COR-L47 (cell line): Measurements from ENCODE around the gene WFDC12.
"Not testable (repeated sequence)": the region's sequence is repeated elsewhere in the genome, so short reads cannot be mapped to it uniquely, and the experiment has no call there.

Source experiments
- DNase-seq: peaks from one replicate; lab custom pipeline; 2025; lab: John Stamatoyannopoulos, UW

The WFDC12 gene

GRCh38 chr20:45124365-45124764, at the start of gene WFDC12:
WFDC12 (minus strand) TSS chr20:45124465; CDS start chr20:45124447, 18 bp downstream.
- DNase-seq = no peak

- DNase-seq = no peak
These were observed 49.3 kb upstream of the WFDC12 start for GRCh38 chr20:45173522-45173921.

- no peak for DNase-seq
These were observed 40.6 kb upstream of the WFDC12 start for GRCh38 chr20:45164906-45165305.

- no peak for DNase-seq
These were observed 39.0 kb upstream of the WFDC12 start for GRCh38 chr20:45163083-45163803.

- no peak for DNase-seq
These were observed 33.7 kb upstream of the WFDC12 start for GRCh38 chr20:45157962-45158361.

- no peak for DNase-seq
These were observed 32.4 kb upstream of the WFDC12 start for GRCh38 chr20:45156713-45157112.

- not testable (repeated sequence) for DNase-seq
These were observed 30.5 kb upstream of the WFDC12 start for GRCh38 chr20:45154794-45155193.

GRCh38 chr20:45154183-45154582, 29.9 kb upstream of the WFDC12 start:
- no peak for DNase-seq

GRCh38 chr20:45153752-45154151, 29.5 kb upstream of the WFDC12 start:
- no peak for DNase-seq

- DNase-seq = no peak
These were observed 28.9 kb upstream of the WFDC12 start for GRCh38 chr20:45153147-45153546.

GRCh38 chr20:45152405-45152804, 28.1 kb upstream of the WFDC12 start:
- no peak for DNase-seq

- DNase-seq = no peak
These were observed 24.8 kb upstream of the WFDC12 start for GRCh38 chr20:45149062-45149461.

GRCh38 chr20:45140836-45141235, 16.6 kb upstream of the WFDC12 start:
- DNase-seq = no peak

- DNase-seq = not testable (repeated sequence)
These were observed 15.6 kb upstream of the WFDC12 start for GRCh38 chr20:45139733-45140375.

- DNase-seq = no peak
These were observed 14.5 kb upstream of the WFDC12 start for GRCh38 chr20:45138561-45139300.

- DNase-seq = no peak
These were observed 12.6 kb upstream of the WFDC12 start for GRCh38 chr20:45136911-45137310.

- no peak for DNase-seq
These were observed 3.8 kb upstream of the WFDC12 start for GRCh38 chr20:45128099-45128498.

GRCh38 chr20:45121388-45121787, 2.9 kb downstream of the WFDC12 start:
- DNase-seq = no peak

GRCh38 chr20:45119556-45120266, 4.6 kb downstream of the WFDC12 start:
- DNase-seq = no peak

- no peak for DNase-seq
These were observed 6.2 kb downstream of the WFDC12 start for GRCh38 chr20:45118028-45118427.

GRCh38 chr20:45117581-45117980, 6.7 kb downstream of the WFDC12 start:
- DNase-seq = no peak

GRCh38 chr20:45115829-45116228, 8.4 kb downstream of the WFDC12 start:
- no peak for DNase-seq
